ENCODE data around the gene MISP. TPM values are rescaled to one million over a fixed set of nuclear protein-coding genes. Genes with fewer than 3 reads are reported as not detected.

The MISP gene
- total RNA-seq, 2 experiments from 2014 or later: not detected

DNA sequence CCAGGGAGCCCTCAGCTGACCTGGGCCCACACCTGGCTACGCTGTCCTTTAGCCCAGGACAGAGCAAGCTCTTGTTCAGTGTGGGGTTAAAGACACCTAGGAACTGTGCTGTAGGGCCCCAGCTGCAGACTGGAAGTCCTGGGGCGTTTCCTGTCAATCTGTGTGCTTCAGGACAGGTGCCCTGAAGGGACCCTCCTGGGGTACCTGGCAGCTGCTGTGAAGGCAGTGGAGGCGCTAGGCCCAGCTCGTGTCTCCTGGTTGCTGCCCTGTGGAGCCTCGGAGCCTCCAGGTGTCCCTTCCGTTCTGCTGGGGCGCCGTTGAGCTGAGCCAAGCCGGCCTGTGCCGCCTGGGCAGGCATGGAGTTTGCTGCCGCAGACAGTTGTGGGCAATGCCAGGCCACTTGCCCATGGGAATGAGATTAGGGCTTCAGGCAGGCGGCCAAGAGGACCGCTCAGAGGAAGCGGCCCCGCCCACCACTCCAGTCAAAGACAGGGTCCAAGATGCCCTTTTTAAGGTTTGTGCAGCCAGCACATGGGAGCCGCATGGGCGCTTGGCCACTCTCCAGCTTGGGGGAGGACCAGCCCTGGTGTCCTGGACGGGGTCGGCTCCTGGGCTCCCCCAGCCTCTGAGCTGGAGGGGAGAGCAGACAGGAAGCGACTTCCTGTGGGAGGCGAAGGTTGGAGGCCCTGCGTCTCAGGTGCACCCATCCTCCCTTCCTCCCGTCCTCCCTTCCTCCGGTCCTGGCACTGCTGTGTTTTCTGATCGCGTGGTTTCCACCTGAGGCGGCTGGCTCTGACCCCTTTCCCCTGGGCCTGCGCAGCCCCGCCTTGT lies 50.3 kb downstream of the MISP start:
- ChIA-PET POLR2A (interaction anchor here (0.6 to 9.6 kb wide), 8 partner anchors 7 to 195 kb away, joined by 3 to 106 read pairs (median 4); no protein-coding TSS in a partner anchor), CTCF (interaction anchor here (1.2 kb wide), 1 partner anchor 62 kb away, joined by 4 read pairs; no protein-coding TSS in a partner anchor)
- peaks cover 37% of the 10 kb centered on the region for H3K4me1 Mint-ChIP-seq (ENCODE audit: low read depth)
- no peaks in the 10 kb centered on the region for H3K9me3 Mint-ChIP-seq
- intact Hi-C loops (cut with micrococcal nuclease): no loop called here
- TF ChIP-seq, protein P1, sequence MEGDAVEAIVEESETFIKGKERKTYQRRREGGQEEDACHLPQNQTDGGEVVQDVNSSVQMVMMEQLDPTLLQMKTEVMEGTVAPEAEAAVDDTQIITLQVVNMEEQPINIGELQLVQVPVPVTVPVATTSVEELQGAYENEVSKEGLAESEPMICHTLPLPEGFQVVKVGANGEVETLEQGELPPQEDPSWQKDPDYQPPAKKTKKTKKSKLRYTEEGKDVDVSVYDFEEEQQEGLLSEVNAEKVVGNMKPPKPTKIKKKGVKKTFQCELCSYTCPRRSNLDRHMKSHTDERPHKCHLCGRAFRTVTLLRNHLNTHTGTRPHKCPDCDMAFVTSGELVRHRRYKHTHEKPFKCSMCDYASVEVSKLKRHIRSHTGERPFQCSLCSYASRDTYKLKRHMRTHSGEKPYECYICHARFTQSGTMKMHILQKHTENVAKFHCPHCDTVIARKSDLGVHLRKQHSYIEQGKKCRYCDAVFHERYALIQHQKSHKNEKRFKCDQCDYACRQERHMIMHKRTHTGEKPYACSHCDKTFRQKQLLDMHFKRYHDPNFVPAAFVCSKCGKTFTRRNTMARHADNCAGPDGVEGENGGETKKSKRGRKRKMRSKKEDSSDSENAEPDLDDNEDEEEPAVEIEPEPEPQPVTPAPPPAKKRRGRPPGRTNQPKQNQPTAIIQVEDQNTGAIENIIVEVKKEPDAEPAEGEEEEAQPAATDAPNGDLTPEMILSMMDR (IDR thresholded peaks at IDR 0.05): no peak
- peak; percentile 40 for DNase-seq
- peak overlapping the region; percentile 77 for H3K27ac Mint-ChIP-seq
- H3K36me3 Mint-ChIP-seq (ENCODE audit: low read depth): peaks cover 62% of the 10 kb centered on the region
- H3K4me3 Mint-ChIP-seq: peak overlapping the region; percentile 88
- no peak for ATAC-seq
- no peaks in the 10 kb centered on the region for H3K27me3 Mint-ChIP-seq

GRCh38 chr19:801861-802497 lies 51.1 kb downstream of the MISP start:
- CTCF ChIA-PET: interaction anchor here (1.2 kb wide), 1 partner anchor 62 kb away, joined by 4 read pairs; no protein-coding TSS in a partner anchor

DNA sequence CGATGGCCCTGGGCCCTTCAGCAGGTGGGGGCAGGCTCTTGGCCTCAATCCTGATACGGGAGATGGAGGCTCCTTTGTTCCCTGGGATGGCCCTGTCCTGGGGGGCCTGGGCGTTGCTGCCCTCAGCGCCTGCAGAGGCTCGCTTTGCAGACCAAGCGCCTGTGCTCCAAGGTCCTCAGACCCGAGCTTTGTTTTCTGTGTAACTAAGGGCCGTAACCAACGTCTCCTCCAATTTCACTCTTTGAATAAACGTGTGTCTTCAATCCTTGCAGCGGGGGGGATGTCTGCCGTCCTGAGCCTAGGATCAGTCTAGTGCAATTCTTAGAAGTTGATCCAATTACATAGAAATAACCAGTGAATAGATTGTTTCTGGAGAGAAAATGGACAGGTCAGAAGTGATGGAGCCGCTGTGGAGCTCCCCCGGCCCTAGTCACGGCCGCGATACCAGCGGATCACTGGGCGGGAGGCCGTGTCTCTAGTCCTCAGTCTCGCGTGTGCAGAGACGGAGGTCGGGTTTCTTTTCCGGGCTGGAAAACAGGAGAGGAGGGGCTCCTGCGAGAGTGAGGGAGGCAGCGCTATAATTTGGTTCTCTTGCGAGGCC lies 51.7 kb downstream of the MISP start:
- intact Hi-C loops (cut with micrococcal nuclease): no loop called here
- DNase-seq: no peak
- peaks cover 71% of the 10 kb centered on the region for H3K36me3 Mint-ChIP-seq (ENCODE audit: low read depth)
- H3K4me3 Mint-ChIP-seq: peak overlapping the region; percentile 41
- peak overlapping the region; percentile 77 for H3K27ac Mint-ChIP-seq
- H3K27me3 Mint-ChIP-seq: no peaks in the 10 kb centered on the region
- CTCF ChIA-PET: interaction anchor here (1.2 kb wide), 1 partner anchor 61 kb away, joined by 4 read pairs; no protein-coding TSS in a partner anchor
- no peak for ATAC-seq
- H3K4me1 Mint-ChIP-seq (ENCODE audit: low read depth): peaks cover 43% of the 10 kb centered on the region
- TF ChIP-seq, protein P1 (IDR thresholded peaks at IDR 0.05): no peak
- H3K9me3 Mint-ChIP-seq: no peaks in the 10 kb centered on the region
- POLR2A ChIA-PET: interaction anchor here (0.6 to 9.6 kb wide), 11 partner anchors 6 to 788 kb away, joined by 3 to 106 read pairs (median 3); partner anchors contain the start of gene MED16

More at GRCh38 chr19:801861-802497, 51.1 kb downstream of the MISP start:
- ATAC-seq (no peak), DNase-seq (no peak)
- peaks cover 37% of the 10 kb centered on the region for H3K4me1 Mint-ChIP-seq (ENCODE audit: low read depth)
- TF ChIP-seq, protein P1 (IDR thresholded peaks at IDR 0.05): no peak
- intact Hi-C loops (cut with micrococcal nuclease): no loop called here
- no peaks in the 10 kb centered on the region for H3K9me3 Mint-ChIP-seq
- peaks cover 65% of the 10 kb centered on the region for H3K36me3 Mint-ChIP-seq (ENCODE audit: low read depth)
- POLR2A ChIA-PET: interaction anchor here (0.6 to 9.6 kb wide), 9 partner anchors 7 to 789 kb away, joined by 3 to 106 read pairs (median 3); partner anchors contain the start of gene MED16
- H3K27ac Mint-ChIP-seq: peak overlapping the region; percentile 77
- H3K27me3 Mint-ChIP-seq: no peaks in the 10 kb centered on the region
- peak overlapping the region; percentile 88 for H3K4me3 Mint-ChIP-seq

DNA sequence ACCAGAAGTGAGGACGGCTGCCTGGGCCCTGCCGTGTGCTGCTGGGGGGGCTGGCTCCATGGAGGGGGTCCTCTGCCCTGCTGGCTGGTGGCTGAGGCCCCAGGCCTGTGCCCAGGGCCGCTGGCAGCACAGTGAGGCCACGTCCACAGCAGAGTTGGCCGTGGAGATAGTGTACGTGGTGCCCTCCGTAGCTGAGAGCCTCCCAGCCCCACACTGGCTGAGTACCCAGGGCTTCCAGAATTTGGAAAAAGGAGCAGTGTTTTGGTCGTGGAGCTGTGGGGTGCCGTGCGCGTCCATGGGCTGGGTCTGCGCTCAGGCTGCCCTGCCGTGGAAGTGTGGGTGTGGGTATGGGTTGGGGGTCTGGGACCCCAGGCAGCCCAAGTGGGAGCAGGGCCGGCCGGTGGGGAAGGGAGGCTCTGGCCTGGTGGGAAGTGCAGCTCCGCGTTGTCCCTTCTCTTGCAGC lies 52.2 kb downstream of the MISP start:
- intact Hi-C loops (cut with micrococcal nuclease): no loop called here
- ChIA-PET CTCF (no interaction called here), POLR2A (interaction anchor here (0.8 to 9.6 kb wide), 10 partner anchors 6 to 788 kb away, joined by 3 to 106 read pairs (median 4); no protein-coding TSS in a partner anchor)
- Mint-ChIP-seq H3K27me3 (no peaks in the 10 kb centered on the region), H3K4me3 (no peak overlapping the region), H3K9me3 (no peaks in the 10 kb centered on the region), H3K36me3 (ENCODE audit: low read depth) (peaks cover 76% of the 10 kb centered on the region), H3K4me1 (ENCODE audit: low read depth) (peaks cover 46% of the 10 kb centered on the region), H3K27ac (no peak overlapping the region)
- TF ChIP-seq, protein P1 (IDR thresholded peaks at IDR 0.05): no peak
- DNase-seq (no peak), ATAC-seq (no peak)
